H4 (cell line): ENCODE measurements around the gene CLOCK. TPM values are rescaled to one million over a fixed set of nuclear protein-coding genes. Genes with fewer than 3 reads are reported as not detected.

Experiments used
- DNase-seq: peaks from one replicate; pipeline ENCODE4 v3.0.0-alpha.2; 2015; ENCODE audit warnings: low spot score
- total RNA-seq: library from RNA; depleted of rRNA; stranded (reverse); fragments of >200 nt; shearing (Covaris generic); gene quantifications from 2 replicates; pipeline ENCODE4 v1.2.3, GENCODE V29; 2014

Gene CLOCK
- total RNA-seq, 1 experiment from 2014 or later = 19.5 TPM

- DNase-seq = no peak
Observed at GRCh38 chr4:55416176-55416575, 130.5 kb downstream of the CLOCK start.

- DNase-seq = no peak
Observed at GRCh38 chr4:55411621-55412020, 135.1 kb downstream of the CLOCK start.

GRCh38 chr4:55410431-55410830 is 136.3 kb downstream of the CLOCK start:
- DNase-seq = no peak

- peak; percentile 14 for DNase-seq
Observed at GRCh38 chr4:55409468-55410171, 137.1 kb downstream of the CLOCK start.

GRCh38 chr4:55407764-55408163 is 138.9 kb downstream of the CLOCK start:
- no peak for DNase-seq

- DNase-seq = no peak
Observed at GRCh38 chr4:55407119-55407518, 139.6 kb downstream of the CLOCK start.

GRCh38 chr4:55406545-55406944 is 140.2 kb downstream of the CLOCK start:
- DNase-seq = no peak

GRCh38 chr4:55405073-55405472 is 141.6 kb downstream of the CLOCK start:
- DNase-seq = no peak

- no peak for DNase-seq
Observed at GRCh38 chr4:55399581-55399980, 147.1 kb downstream of the CLOCK start.

GRCh38 chr4:55398966-55399365 is 147.7 kb downstream of the CLOCK start:
- no peak for DNase-seq

- no peak for DNase-seq
Observed at GRCh38 chr4:55398461-55398860, 148.2 kb downstream of the CLOCK start.

- DNase-seq = peak; percentile 21
Observed at GRCh38 chr4:55397520-55398321, 149.0 kb downstream of the CLOCK start.

- DNase-seq = no peak
Observed at GRCh38 chr4:55397126-55397436, 149.6 kb downstream of the CLOCK start.

- no peak for DNase-seq
Observed at GRCh38 chr4:55396308-55397125, 150.2 kb downstream of the CLOCK start.

GRCh38 chr4:55395529-55396307 is 151.0 kb downstream of the CLOCK start, which contains the start of gene TMEM165:
Gene TMEM165, plus strand, starts transcription at chr4:55395957. Its CDS starts 233 bp downstream, at chr4:55396190.
- DNase-seq = peak; percentile 88

- no peak for DNase-seq
Observed at GRCh38 chr4:55395218-55395528, 151.5 kb downstream of the CLOCK start.

- no peak for DNase-seq
Observed at GRCh38 chr4:55393461-55394320, 153.0 kb downstream of the CLOCK start.

- no peak for DNase-seq
Observed at GRCh38 chr4:55386840-55387239, 159.9 kb downstream of the CLOCK start.

GRCh38 chr4:55386073-55386472 is 160.6 kb downstream of the CLOCK start:
- peak; percentile 57 for DNase-seq

GRCh38 chr4:55385201-55385649 is 161.5 kb downstream of the CLOCK start:
- peak; percentile 40 for DNase-seq
